Neural cell (in vitro differentiated cells): Measurements from ENCODE around the gene SASH3. TPM values are rescaled to one million over a fixed set of nuclear protein-coding genes. Genes with fewer than 3 reads are reported as not detected.

Experiments
- H2AFZ ChIP-seq: fragments of 200-600, 300-800 bp; sonication (generic), shearing (Covaris generic); 2 replicates; pipeline ENCODE4 v1.6.0; 2014; ENCODE audit warnings: low read depth, mild to moderate bottlenecking, antibody characterized with exemption, low read length, moderate library complexity
- H3F3A ChIP-seq: fragments of 200-600 bp; shearing (Covaris generic); 2 replicates; pipeline ENCODE4 v1.6.1; 2016; ENCODE audit warnings: mild to moderate bottlenecking, moderate library complexity, mixed read lengths, antibody characterized with exemption, low read length; ENCODE audit not compliant: insufficient read depth, poor library complexity, severe bottlenecking
- H3K27ac ChIP-seq: fragments of 200-600, 300-800 bp; sonication (generic), shearing (Covaris generic); 2 replicates; pipeline ENCODE4 v1.5.1; 2014; ENCODE audit warnings: mild to moderate bottlenecking, low read length, moderate library complexity
- H3K27me3 ChIP-seq: fragments of 300-800, 200-600 bp; sonication (generic), shearing (Covaris generic); 2 replicates; pipeline ENCODE4 v1.6.0; 2014; ENCODE audit warnings: mild to moderate bottlenecking, low read depth, low read length, moderate library complexity; ENCODE audit not compliant: insufficient read depth
- H3K36me3 ChIP-seq: fragments of 300-800, 200-600 bp; sonication (generic), shearing (Covaris generic); 2 replicates; pipeline ENCODE4 v1.5.1; 2014; ENCODE audit warnings: mild to moderate bottlenecking, antibody characterized with exemption, low read length, moderate library complexity; ENCODE audit not compliant: insufficient read depth
- H3K4me2 ChIP-seq: fragments of 300-800, 200-600 bp; sonication (generic), shearing (Covaris generic); 2 replicates; pipeline ENCODE4 v1.6.0; 2014; ENCODE audit warnings: mild to moderate bottlenecking, low read length
- H3K4me3 ChIP-seq: fragments of 300-800, 200-600 bp; sonication (generic), shearing (Covaris generic); 2 replicates; pipeline ENCODE4 v1.5.1; 2014; ENCODE audit warnings: mild to moderate bottlenecking, low read length, moderate library complexity
- H3K79me2 ChIP-seq: fragments of 200-600 bp; shearing (Covaris generic); replicated peaks from 2 replicates; pipeline ENCODE4 v1.6.0; 2014; ENCODE audit warnings: mild to moderate bottlenecking, low read length, moderate library complexity; ENCODE audit not compliant: insufficient read depth
- H3K9ac ChIP-seq: fragments of 300-800, 200-600 bp; sonication (generic), shearing (Covaris generic); 2 replicates; pipeline ENCODE4 v1.6.1; 2016; ENCODE audit warnings: mild to moderate bottlenecking, low read length, mixed read lengths
- H3K9me2 ChIP-seq: fragments of 200-600 bp; shearing (Covaris generic); 2 replicates; pipeline ENCODE4 v1.6.1; 2016; ENCODE audit warnings: mild to moderate bottlenecking, low read length, mixed read lengths; ENCODE audit not compliant: insufficient read depth
- H3K9me3 ChIP-seq: fragments of 200-600, 300-800 bp; sonication (generic), shearing (Covaris generic); 2 replicates; pipeline ENCODE4 v1.6.1; 2016; ENCODE audit warnings: mild to moderate bottlenecking, mixed run types, low read length, moderate library complexity, mixed read lengths
- H4K20me1 ChIP-seq: fragments of 200-600 bp; shearing (Covaris generic); 2 replicates; pipeline ENCODE4 v1.6.1; 2016; ENCODE audit warnings: mild to moderate bottlenecking, mixed run types; ENCODE audit not compliant: insufficient read depth
- EP300 ChIP-seq: fragments of 450-650 bp; conservative IDR thresholded peaks from 2 replicates; pipeline ENCODE4 v1.6.1; 2014; ENCODE audit warnings: antibody characterized with exemption, mild to moderate bottlenecking, moderate library complexity; ENCODE audit not compliant: poor library complexity, severe bottlenecking
- EZH2 ChIP-seq: fragments of 200-600, 300-800 bp; shearing (Covaris generic), sonication (generic); IDR thresholded peaks from 2 replicates; pipeline ENCODE4 v1.6.1; 2014; ENCODE audit warnings: antibody characterized with exemption, low read length, borderline replicate concordance, mild to moderate bottlenecking; ENCODE audit not compliant: insufficient read depth, poor library complexity, severe bottlenecking
- MXI1 ChIP-seq: fragments of 450-650 bp; conservative IDR thresholded peaks from 2 replicates; pipeline ENCODE4 v1.6.1; 2014; ENCODE audit warnings: antibody characterized with exemption, mild to moderate bottlenecking; ENCODE audit not compliant: poor library complexity, severe bottlenecking
- POLR2AphosphoS5 ChIP-seq: IDR thresholded peaks from 2 replicates; pipeline ENCODE4 v1.6.1; 2012
- RAD21 ChIP-seq: fragments of 450-650 bp; conservative IDR thresholded peaks from 2 replicates; pipeline ENCODE4 v1.6.1; 2014; ENCODE audit warnings: antibody characterized with exemption, mild to moderate bottlenecking, moderate library complexity
- SMC3 ChIP-seq: fragments of 450-650 bp; conservative IDR thresholded peaks from 2 replicates; pipeline ENCODE4 v1.6.1; 2014; ENCODE audit warnings: antibody characterized with exemption, mild to moderate bottlenecking, moderate library complexity; ENCODE audit not compliant: poor library complexity
- TAF1 ChIP-seq: IDR thresholded peaks from 2 replicates; pipeline ENCODE4 v1.6.1; 2012; ENCODE audit warnings: low read depth
- polyA plus RNA-seq: library from polyadenylated mRNA; depleted of rRNA; stranded (reverse); fragments of >200 nt; gene quantifications from 2 replicates; pipeline ENCODE4 v1.2.3, GENCODE V29; 2014
- TF ChIP-seq, protein P1 (sequence below): IDR thresholded peaks from 2 replicates; pipeline ENCODE4 v1.6.1; 2012; ENCODE audit warnings: borderline replicate concordance
- TF ChIP-seq, protein P2 (sequence below): fragments of 450-650 bp; IDR thresholded peaks from 2 replicates; pipeline ENCODE4 v1.5.1; 2014; ENCODE audit warnings: antibody characterized with exemption, mild to moderate bottlenecking, moderate library complexity; ENCODE audit not compliant: poor library complexity, severe bottlenecking

SASH3 gene
- polyA plus RNA-seq, 1 donor from 2014 or later, result not detected

DNA sequence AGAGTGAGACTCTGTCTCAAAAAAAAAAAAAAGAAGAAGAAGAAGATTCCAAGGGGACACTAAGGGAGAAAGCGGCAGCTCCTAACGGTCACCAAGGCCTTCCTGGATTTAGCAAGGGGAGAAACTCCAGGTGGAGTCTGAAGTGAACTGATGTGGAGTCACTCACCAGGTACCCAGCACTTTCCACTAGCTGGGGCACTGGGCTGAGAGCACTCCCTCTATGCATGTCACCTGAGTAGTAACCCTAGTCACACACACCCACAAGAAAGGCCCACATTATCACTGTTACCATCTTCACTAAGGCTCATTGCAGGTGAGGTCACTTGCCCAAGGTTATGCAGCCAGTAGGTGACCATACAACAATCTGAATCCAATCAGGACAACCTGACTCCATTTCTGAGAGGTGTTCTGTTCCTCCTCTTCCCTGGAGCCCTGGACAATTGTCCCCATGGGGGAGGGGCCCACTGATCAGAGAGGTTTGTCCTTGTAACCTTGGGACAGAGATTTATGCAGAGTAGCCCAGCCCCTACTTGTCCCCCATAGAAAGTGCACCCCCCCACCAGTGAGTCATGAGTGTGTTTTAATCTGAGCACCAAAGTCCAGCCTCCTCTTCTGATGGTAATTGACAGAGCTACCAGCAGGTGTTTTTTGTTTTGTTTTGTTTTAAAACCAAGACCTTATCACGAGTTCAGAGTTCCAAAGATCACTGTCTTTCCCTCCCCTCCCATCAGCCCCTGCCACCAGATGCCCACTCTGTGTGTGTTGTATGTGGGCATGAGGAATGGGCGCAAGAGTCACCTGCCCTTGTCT lies 5.9 kb upstream of the SASH3 start:
- no peak overlapping the region for H3K4me3 ChIP-seq

DNA sequence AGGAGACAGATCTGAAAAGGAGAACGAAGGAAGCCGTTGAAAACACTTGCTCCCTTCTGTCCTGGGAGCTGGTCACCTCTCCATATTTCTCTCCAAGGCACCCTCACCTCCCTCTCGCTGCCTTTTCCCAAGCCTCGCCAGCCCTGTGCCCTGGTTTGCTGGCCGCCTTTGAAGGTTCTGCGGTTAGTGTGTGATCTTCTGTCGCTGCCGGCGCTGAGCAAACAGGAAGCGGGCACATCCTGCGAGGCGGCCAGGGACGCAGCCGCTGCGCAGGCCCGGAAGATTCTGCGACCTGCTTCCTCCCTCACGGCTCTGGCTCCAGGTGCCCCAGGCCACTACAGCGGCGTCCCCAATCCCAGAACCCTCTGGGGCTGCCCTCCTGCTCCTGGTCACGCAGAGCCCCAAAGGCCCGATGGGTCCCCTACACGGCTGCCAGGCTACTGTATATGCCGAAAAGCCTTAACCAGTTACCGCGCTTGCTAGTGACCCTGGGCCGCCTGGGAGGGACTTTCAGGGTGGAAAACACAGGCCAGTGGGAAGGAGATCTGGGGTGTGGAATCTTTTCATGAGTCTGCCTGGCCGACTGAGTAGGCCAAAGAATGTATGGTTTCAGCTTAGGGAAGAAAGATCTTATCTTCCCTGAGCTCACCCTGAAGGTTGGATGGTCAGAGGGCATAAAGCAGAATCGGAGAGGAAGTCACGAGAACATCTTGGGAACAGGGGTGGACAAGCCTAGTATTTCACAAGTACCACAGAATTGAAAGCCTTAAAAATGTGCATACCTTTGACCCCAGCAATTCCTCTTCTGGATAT lies 2.3 kb upstream of the SASH3 start:
- Histone ChIP-seq H3K4me2 (no peak overlapping the region), H3K9me2 (no peaks in the 10 kb centered on the region), H3K79me2 (no peaks in the 10 kb centered on the region), H3K27ac (no peak overlapping the region), H4K20me1 (no peaks in the 10 kb centered on the region), H3K9ac (no peak overlapping the region), H3F3A (no peaks in the 10 kb centered on the region), H2AFZ (no peak overlapping the region), H3K36me3 (no peaks in the 10 kb centered on the region), H3K4me3 (no peak overlapping the region), H3K9me3 (no peaks in the 10 kb centered on the region), H3K27me3 (no peaks in the 10 kb centered on the region)
- TF ChIP-seq EP300 (no peak), TAF1 (no peak), SMC3 (no peak), RAD21 (no peak), POLR2AphosphoS5 (no peak), EZH2 (no peak), MXI1 (no peak)
- TF ChIP-seq, protein P1, sequence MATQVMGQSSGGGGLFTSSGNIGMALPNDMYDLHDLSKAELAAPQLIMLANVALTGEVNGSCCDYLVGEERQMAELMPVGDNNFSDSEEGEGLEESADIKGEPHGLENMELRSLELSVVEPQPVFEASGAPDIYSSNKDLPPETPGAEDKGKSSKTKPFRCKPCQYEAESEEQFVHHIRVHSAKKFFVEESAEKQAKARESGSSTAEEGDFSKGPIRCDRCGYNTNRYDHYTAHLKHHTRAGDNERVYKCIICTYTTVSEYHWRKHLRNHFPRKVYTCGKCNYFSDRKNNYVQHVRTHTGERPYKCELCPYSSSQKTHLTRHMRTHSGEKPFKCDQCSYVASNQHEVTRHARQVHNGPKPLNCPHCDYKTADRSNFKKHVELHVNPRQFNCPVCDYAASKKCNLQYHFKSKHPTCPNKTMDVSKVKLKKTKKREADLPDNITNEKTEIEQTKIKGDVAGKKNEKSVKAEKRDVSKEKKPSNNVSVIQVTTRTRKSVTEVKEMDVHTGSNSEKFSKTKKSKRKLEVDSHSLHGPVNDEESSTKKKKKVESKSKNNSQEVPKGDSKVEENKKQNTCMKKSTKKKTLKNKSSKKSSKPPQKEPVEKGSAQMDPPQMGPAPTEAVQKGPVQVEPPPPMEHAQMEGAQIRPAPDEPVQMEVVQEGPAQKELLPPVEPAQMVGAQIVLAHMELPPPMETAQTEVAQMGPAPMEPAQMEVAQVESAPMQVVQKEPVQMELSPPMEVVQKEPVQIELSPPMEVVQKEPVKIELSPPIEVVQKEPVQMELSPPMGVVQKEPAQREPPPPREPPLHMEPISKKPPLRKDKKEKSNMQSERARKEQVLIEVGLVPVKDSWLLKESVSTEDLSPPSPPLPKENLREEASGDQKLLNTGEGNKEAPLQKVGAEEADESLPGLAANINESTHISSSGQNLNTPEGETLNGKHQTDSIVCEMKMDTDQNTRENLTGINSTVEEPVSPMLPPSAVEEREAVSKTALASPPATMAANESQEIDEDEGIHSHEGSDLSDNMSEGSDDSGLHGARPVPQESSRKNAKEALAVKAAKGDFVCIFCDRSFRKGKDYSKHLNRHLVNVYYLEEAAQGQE, result no peak
- TF ChIP-seq, protein P2, sequence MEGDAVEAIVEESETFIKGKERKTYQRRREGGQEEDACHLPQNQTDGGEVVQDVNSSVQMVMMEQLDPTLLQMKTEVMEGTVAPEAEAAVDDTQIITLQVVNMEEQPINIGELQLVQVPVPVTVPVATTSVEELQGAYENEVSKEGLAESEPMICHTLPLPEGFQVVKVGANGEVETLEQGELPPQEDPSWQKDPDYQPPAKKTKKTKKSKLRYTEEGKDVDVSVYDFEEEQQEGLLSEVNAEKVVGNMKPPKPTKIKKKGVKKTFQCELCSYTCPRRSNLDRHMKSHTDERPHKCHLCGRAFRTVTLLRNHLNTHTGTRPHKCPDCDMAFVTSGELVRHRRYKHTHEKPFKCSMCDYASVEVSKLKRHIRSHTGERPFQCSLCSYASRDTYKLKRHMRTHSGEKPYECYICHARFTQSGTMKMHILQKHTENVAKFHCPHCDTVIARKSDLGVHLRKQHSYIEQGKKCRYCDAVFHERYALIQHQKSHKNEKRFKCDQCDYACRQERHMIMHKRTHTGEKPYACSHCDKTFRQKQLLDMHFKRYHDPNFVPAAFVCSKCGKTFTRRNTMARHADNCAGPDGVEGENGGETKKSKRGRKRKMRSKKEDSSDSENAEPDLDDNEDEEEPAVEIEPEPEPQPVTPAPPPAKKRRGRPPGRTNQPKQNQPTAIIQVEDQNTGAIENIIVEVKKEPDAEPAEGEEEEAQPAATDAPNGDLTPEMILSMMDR, result no peak

More for the DNA sequence above, 5.9 kb upstream of the SASH3 start:
- Histone ChIP-seq H3K9me3 (no peaks in the 10 kb centered on the region), H4K20me1 (no peaks in the 10 kb centered on the region), H3K27me3 (no peaks in the 10 kb centered on the region), H3K27ac (no peak overlapping the region), H2AFZ (no peak overlapping the region), H3K79me2 (no peaks in the 10 kb centered on the region), H3K9ac (no peak overlapping the region), H3K4me2 (no peak overlapping the region), H3F3A (no peaks in the 10 kb centered on the region), H3K36me3 (no peaks in the 10 kb centered on the region), H3K9me2 (no peaks in the 10 kb centered on the region)
- no peak for TF ChIP-seq EZH2
- no peak for TF ChIP-seq POLR2AphosphoS5
